Epidermal melanocyte (primary cell): ENCODE results near the gene SSTR4.
"Not testable (repeated sequence)": the region's sequence is repeated elsewhere in the genome, so short reads cannot be mapped to it uniquely, and the experiment has no call there.

Experiments used
- DNase-seq: peaks from one replicate; pipeline ENCODE4 v3.0.0; 2011; ENCODE audit warnings: low spot score; ENCODE audit not compliant: insufficient read length

SSTR4 gene, protein sequence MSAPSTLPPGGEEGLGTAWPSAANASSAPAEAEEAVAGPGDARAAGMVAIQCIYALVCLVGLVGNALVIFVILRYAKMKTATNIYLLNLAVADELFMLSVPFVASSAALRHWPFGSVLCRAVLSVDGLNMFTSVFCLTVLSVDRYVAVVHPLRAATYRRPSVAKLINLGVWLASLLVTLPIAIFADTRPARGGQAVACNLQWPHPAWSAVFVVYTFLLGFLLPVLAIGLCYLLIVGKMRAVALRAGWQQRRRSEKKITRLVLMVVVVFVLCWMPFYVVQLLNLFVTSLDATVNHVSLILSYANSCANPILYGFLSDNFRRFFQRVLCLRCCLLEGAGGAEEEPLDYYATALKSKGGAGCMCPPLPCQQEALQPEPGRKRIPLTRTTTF

GRCh38 chr20:23034721-23035671, at the start of gene SSTR4:
Gene SSTR4 (plus strand): TSS chr20:23035312. CDS start chr20:23035484, 172 bp downstream.
- no peak for DNase-seq

DNA sequence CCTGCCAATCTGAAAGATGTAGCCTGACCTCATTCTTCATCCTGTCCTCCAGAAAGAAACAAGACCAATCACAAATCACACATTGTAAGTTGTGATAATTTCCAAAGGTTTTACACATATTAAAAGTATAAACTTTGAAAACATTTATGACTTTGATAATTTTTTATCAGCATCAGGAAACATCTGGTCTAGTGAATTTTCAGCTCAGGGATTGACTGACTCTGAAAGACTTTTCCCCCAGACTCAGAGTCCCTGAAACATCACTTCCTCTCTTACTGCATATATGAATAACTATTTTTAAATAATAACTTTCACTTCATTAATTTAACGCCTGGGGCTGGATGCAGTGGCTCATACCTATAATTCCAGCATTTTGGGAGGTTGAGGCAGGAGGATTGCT, 48.5 kb upstream of the SSTR4 start:
- DNase-seq: no peak

GRCh38 chr20:22991424-22991823, 43.7 kb upstream of the SSTR4 start:
- not testable (repeated sequence) for DNase-seq

- DNase-seq: no peak
Measured at GRCh38 chr20:22993823-22994222, 41.3 kb upstream of the SSTR4 start.

- no peak for DNase-seq
Measured at GRCh38 chr20:22995923-22996322, 39.2 kb upstream of the SSTR4 start.

DNA sequence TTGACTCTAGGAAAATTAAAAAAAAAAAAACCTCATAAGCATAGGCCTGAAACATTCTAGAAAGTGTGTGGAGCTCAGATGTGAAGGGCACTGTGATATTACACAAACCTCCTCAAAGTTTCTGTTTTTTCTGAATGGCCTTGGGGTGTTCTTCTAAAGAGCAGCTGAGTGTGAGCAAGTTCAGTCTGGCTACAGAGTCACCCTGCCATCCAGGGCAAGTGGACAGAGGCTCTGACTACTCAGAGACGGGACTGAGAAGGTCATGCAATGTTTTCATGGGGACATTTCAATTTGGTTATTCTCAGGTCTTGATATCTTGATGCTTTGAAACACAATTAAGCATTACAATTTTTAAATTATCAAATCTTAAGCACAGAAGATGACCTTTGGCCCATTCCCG, 36.6 kb upstream of the SSTR4 start:
- DNase-seq: no peak

DNA sequence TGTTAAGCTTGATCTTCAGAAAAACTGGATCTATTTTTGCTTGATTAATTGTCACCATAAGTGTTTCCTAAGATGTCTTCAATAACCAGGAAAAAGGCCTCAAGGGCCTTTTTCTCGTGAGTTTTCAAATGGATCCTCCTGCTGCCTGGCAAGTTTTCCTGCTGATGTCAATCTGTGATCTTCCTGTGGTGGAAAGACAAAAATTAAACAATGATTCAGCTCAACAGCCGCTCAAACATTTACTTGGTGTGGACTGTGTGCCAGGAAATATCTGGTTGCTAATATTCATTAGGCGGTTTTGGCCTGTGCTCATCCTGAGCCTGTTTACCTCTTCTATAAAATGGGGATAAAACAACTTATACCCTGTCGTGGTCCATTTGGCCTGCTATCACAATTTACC, 35.4 kb upstream of the SSTR4 start:
- DNase-seq: no peak

GRCh38 chr20:23000232-23000947, 34.7 kb upstream of the SSTR4 start:
- DNase-seq: no peak

DNA sequence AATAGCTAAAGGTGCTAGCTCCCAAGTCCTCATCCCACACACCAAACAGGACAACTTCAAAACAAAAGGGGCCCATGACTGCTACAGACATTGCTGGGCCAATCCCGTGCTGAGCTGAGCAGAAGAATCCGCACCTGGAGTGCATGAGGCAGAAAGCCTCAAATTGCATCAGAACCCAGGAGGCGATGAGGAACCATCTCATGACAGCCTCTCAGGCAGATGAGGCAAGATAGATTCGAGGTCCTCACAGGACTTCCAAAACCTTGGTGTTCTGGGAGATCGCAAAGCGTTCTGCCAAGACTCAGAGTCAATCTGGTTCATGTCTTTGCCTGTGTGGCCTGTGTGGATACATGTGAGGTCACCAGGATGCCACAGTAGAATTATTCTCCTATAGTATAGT, 32.8 kb upstream of the SSTR4 start:
- DNase-seq: no peak

GRCh38 chr20:23003077-23003635, 32.0 kb upstream of the SSTR4 start:
- no peak for DNase-seq

DNA sequence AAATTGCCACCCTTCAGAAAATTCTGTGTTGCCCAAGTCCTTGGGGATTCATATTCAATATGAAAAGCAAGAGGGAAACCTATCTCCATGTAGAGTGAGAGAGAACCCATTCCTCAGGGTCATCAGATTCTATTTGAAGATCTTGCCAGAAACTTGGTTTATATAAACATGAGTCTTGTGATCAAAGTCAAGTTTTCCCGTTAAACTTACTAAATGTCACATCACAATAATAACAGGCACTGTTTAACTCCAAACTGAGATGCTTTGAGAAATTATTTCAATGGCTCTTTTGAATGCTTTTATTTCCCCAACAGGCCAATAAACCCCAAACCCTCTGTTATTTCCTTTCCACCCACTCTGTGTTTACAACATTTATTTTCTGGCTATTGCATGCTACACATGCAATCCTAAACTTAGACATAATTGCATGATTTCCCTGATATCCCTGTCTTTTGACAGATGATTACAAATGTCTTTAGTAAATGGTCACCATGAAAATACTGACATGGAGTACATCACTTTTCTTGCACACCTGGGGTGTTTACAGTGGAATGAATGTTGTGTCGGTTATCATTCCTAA, 31.1 kb upstream of the SSTR4 start:
- peak; percentile 47 for DNase-seq

DNA sequence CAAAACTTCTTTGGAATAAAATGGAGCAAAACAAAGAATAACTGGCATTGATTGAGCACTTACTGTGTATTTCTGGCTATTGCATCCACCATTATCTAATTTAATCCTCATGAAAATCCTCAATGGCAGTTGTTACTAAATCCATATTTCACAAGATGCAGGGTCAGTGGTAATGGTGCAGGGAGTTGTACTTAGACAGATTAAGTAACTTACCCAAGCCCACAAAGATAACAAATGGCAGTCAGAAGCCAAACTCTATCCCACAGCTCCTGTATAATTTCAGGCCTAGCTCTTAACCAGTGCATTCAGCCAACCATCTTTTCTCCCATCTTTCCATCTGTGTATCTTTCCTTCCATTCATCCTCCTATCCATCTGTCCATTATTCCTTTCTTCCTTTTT, 29.3 kb upstream of the SSTR4 start:
- DNase-seq: no peak

DNA sequence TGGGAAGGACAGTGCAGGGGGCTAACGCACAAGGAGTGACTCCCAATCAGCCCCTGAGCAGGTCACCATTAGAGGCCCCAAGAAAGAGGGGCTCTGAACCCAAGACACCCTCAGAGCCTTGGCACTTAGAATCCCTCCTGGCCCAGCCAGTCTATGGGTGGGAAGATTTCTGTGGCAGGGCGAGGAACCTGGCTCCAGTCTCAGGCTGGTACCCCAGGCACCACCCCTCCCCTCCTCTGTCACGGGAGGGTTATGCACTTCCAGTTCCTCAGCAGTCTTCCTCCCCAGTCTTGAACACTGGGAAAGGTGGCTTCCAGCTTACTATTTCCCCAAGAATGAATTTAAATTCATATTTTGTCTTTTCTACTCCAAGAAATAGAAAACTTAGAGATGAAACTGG, 27.6 kb upstream of the SSTR4 start:
- no peak for DNase-seq

- DNase-seq: no peak
Measured at GRCh38 chr20:23007886-23008655, 27.0 kb upstream of the SSTR4 start.

DNA sequence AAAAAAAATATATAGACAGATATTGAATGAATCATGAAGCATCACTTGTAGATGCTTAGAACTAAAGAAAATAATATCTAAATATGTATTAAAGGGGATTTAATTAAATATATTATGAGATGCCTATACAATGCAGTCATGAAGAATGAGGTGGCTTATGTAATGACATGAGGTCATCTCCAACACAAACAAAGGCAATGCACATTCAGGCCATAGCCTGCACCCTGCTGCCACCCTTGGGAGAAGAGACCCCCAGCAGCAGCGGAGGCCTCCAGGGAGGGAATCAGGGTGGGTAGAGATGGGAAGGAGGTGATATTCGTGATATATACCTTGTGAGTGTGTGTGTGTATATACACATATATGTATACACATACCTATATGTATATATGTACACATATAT, 26.4 kb upstream of the SSTR4 start:
- DNase-seq: no peak

- DNase-seq: no peak
Measured at GRCh38 chr20:23009636-23010035, 25.5 kb upstream of the SSTR4 start.

DNA sequence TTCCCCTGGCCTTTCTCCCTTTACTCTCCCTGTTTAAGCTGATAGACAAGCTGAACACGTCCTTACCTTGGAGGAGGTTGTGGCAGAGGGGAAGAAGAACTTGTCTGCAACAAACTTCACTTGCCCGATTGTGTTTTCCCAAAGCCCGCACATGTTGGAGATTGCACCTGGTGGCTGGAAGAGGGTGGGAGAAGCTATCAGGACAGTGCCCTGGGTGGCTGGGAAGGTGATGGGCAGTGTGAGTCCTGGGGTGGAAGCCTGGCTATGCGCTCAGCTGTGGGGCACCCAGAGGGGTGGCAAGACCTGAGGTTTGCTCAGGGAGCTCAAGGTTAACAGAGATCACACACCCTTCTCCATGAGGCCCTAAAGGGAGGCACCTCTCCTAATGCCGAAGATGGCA, 25.0 kb upstream of the SSTR4 start:
- no peak for DNase-seq

DNA sequence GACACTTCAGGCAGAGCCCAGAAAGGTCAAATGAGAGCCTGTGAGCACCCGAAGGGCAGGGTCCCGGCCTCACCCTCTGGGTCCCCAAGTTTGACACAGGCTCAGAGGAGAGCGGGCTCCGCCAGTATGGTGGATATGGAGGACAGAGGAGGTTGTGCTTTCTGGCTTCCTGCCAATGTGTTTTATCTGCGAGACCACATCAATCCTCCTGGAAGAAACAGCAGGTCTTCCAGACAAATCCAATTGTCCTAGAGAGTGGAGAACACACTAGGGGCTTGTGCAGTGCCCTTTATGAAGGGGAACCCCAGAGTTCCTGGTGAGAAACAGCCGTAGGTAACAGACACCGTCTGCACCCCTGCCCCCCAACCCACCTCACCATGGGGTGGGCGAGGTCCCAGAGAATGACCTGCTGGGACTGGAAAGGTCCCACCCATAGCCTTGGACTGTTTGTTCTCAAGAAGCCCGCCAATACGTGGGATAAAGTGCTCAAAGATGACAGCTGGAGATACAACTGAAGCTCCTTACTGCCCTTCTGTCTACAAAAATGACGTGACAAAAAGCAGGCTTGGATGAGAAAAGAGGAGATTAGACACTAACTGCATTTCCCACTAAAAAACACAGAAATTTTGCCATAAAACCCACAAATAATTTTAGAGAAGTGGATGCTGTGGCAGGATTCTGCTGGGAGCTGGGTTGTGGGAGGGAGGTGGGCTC, 23.9 kb upstream of the SSTR4 start:
- DNase-seq: no peak

DNA sequence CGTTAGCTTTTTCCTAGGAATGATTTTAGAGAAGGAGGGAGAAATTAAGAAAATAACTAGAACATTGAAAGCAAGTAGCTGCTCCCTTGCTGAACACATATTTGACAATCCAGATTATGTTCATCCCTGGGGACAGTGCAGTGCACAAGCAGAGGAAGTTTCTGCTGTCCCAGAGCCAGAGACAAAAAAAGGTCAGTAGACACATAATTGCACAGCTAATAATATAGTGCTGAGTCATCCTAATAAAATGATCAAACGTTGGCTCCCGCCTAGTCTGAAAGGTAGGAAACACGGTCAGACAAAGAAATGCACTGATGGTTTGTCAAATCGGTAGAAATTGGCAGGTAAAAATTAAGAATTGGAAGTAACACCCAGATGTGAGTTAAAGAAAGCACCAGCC, 21.7 kb upstream of the SSTR4 start:
- no peak for DNase-seq

- no peak for DNase-seq
Measured at GRCh38 chr20:23017516-23017915, 17.6 kb upstream of the SSTR4 start.
